NCI-H1092 treated with DMSO at 0.1 percent for 48 hours (cell line): Measurements from ENCODE around the gene SLC26A11.

Experiments
- DNase-seq: peaks from one replicate; lab custom pipeline; 2025; lab: John Stamatoyannopoulos, UW

SLC26A11 gene

DNA sequence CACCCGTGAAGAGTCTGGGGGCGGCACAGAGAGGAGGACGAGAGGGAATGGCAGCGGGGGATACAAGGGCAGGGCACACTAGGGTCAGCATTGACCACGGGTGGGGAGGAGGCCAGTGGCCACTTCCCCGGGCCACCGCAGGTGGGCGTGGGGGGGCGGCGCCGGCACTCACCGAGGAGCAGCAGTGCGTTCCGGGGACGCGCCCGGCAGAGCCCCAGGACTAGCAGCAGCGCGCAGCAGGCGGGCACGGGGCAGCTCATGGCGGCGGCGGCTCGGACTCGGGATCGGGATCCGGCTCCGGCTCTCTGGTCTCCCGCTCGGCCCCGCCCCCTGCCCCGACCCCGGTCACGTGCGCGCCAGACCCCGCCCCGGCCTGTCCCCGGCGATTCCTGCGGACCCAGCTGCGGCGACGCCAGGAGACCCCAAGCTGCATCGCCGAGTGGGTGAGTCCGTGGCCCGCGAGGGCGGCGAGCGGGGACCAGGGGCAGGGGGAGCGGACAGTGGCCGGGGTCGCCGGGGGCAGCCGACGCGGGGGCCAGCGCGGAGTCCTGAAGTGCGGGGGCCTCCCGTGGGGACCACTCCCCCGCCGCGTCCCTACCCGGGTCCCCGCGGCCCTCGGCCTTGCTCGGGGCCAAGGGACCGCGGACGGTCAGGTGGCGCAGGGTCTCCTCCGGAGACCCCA is at the start of gene SLC26A11, which contains the start of gene SGSH:
SLC26A11 (plus strand) TSS at position 374 of the 682 bp plus-strand sequence. CDS start 1,134 bp downstream, outside the sequence.
SGSH (minus strand) TSS at position 280 of the 682 bp plus-strand sequence; CDS start at position 260, 20 bp downstream.
- DNase-seq: peak; percentile 65

DNA sequence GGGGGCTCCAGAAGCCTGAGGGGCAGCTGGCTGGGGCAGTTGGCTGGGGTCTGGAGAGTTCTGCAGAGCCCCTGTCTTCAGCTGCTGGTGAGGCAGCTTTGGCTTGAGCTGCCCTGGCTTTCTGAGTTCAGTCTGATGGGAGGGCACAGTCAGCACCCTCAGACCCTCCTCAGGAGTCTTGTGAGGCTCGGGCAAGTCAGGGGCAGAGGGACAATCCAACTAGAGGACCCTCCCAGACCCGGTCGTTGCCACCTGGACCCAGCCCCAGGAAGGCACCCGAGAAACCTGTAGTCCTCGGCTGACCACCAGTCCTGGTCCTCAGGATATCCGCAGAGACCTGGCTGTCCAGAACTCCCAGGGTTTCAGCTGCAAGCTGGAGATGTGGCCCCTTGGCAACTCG is 48.5 kb upstream of the SLC26A11 start:
- DNase-seq: no peak

GRCh38 chr17:80173126-80173525 is 47.1 kb upstream of the SLC26A11 start:
- no peak for DNase-seq

GRCh38 chr17:80173916-80174315 is 46.3 kb upstream of the SLC26A11 start:
- no peak for DNase-seq

DNA sequence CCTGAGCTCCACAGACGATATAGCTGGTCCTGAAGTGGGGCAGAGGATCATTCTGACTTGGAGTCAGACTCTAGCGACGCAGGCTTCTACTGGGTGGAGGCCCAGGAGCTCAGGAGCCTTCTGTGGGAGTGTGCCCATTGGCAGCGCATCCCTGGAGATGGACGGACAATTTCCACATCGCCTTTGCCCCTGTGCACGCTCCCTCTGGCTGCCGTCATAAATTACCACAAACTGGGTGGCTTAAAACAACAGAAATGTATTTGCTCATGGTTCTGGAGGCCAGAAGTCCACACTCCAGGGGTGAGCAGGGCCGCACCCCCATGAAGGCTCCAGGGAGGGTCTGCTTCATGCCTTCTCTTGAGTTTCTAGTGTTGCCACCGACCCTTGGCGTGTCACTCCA is 43.5 kb upstream of the SLC26A11 start:
- no peak for DNase-seq

DNA sequence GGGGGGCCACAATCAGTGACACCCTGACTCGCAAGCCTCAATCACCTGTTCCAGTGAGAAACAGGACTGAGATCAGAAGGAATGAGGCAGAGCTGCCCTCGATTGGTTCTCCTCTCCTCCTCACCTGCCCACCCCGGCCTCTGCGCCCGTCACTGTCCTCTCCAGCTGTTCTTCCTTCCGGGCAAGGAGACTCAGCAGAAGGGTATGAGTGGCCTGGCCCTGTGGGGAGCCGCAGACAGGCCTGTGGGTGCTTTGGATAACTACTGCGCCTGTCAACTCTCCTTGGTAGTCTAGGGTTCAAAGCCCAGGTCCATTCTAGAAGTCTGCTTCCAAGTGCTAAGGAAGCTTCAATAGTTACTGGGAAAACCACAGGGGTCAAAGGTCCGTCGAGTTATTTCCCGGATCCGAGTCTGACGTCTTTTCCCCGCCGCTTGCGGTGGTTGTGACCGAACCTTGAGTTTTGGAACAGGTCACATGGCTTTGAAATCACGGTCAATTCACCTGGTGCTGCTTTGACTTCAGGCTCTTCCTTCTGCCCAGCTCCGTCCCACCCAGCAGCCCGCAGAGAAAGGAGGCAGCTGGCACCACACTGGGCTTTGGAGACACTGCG is 42.1 kb upstream of the SLC26A11 start:
- DNase-seq: no peak

DNA sequence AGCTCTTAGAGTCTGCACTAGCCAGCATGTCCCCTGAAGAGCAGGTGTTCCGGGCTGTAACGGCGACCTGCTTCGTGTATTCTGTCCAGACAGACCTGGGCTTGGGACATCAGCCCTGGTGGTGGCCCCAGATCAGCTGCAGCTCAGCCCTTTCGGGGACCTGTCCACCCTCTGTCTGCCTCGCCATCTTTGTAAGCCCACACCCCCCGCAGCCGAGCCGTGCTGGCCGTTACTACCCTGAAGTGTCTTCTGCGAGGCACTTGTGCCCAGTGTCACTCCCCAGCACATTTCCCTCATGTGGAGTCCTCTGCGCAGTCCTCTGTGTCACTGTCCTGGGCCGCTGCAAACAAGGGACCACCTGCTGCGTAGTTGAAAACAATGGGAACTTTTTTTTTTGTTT is 40.0 kb upstream of the SLC26A11 start:
- DNase-seq: no peak

- no peak for DNase-seq
Measured at GRCh38 chr17:80181431-80181830, 38.8 kb upstream of the SLC26A11 start.

- no peak for DNase-seq
Measured at GRCh38 chr17:80182118-80182844, 37.9 kb upstream of the SLC26A11 start.

DNA sequence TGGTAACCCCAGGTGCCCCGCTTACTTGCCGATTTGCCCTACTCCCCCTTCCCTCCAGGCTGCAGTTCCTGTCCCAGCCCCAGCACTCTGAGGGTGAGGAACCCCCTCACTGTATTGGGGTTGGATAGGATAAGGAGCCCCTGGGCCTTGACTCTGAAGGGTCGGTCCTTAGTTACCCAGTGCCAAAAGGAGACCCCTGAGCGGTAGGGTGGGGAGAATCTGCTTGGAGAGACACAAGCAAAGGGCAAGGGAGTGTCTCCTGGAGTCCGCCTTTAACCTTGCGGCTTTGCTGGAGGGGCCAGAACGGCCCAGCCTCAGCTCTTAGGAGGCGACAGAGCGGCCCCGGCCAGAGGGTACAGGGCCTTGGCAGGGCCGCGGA is 37.4 kb upstream of the SLC26A11 start:
- DNase-seq: no peak

GRCh38 chr17:80183581-80184422 is 36.4 kb upstream of the SLC26A11 start:
- no peak for DNase-seq

GRCh38 chr17:80184423-80184714 is 35.9 kb upstream of the SLC26A11 start:
- no peak for DNase-seq

DNA sequence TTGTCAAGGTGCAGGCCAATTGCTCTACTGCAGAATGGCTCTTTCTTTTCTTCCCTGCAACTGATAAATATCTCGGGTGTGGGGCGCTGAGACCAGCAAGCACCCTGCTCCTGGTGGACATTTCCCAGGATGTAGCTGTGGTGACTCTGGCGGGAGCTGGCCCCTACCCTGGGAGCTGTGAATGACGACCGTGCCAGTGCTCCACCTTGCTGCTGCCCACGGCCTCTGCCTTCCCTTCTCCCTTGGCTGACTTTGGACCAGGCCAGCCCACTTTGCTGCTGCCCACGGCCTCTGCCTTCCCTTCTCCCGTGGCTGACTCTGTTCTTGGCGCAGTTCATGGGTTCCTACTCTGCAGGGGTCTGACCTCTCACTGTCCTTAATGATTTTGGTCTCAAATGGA is 34.3 kb upstream of the SLC26A11 start:
- no peak for DNase-seq

DNA sequence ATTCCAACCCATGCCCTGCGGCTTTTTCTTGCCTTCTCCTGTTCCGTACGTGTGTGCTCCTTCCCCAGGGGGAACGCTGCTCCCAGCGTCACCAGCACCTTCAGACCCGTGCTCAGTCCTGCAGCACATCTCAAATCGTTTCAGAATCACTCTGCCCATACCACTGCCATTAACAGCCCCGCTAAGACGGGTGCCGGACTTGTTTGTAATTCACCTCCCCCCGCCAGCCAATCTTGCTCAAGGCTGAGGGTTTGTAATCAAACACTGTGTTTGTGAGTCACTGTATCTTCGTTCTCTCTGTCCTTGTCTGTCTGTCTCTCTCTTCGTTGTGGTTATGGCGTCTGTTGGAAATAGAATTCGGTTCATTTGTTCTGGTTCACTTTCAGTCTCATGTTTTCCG is 33.1 kb upstream of the SLC26A11 start:
- DNase-seq: no peak

- DNase-seq: no peak
Measured at GRCh38 chr17:80187515-80187941, 32.7 kb upstream of the SLC26A11 start.

GRCh38 chr17:80189611-80190010 is 30.6 kb upstream of the SLC26A11 start:
- no peak for DNase-seq

- no peak for DNase-seq
Measured at GRCh38 chr17:80190716-80191115, 29.5 kb upstream of the SLC26A11 start.

DNA sequence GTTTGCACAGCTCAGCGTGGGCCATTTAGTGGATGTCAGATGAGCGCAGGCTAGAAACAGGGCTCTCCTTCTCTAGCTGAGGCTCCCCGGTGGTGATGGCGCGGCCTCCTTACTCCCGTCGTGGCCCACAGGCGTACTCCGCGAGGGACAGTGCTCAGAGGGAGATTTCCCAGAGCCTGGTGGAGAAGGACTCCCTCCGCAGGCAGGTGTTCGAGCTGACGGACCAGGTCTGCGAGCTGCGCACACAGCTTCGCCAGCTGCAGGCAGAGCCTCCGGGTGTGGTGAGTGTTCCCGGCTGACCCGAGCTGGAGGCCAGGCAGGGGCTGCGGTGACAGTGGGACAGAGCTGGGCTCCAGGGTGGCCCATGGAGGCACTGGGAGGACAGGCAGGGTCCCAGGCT is 29.0 kb upstream of the SLC26A11 start:
- DNase-seq: no peak

- no peak for DNase-seq
Measured at GRCh38 chr17:80191865-80192661, 28.2 kb upstream of the SLC26A11 start.

GRCh38 chr17:80195141-80195540 is 25.1 kb upstream of the SLC26A11 start:
- DNase-seq: no peak
